ENCODE measurements around the gene NOSIP. TPM values are rescaled to one million over a fixed set of nuclear protein-coding genes. Genes with fewer than 3 reads are reported as not detected.

Gene NOSIP
- total and polyA plus RNA-seq, 8 donors, result 40.8 to 67.9 (median 61.2) TPM

DNA sequence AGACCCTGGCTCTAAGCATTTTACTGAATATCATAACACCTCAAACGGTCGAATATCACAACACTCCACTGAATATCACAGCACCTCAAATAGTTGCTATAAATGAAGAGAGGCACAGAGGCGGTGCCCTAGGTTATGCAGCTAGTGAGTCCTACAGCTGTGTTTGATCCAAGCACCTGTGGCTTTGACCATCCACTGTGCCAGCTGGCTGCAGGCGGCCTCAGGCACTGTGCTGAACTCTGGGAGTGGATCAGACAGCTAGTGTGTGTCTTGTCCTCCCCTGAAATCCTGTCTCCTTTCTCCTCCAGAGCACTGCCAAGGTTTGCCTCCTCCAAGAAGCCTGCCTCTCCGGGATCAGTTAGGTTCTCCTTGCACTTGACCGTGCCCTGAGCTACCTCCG is 7.3 kb downstream of the NOSIP start:
- TF ChIP-seq, protein P1, sequence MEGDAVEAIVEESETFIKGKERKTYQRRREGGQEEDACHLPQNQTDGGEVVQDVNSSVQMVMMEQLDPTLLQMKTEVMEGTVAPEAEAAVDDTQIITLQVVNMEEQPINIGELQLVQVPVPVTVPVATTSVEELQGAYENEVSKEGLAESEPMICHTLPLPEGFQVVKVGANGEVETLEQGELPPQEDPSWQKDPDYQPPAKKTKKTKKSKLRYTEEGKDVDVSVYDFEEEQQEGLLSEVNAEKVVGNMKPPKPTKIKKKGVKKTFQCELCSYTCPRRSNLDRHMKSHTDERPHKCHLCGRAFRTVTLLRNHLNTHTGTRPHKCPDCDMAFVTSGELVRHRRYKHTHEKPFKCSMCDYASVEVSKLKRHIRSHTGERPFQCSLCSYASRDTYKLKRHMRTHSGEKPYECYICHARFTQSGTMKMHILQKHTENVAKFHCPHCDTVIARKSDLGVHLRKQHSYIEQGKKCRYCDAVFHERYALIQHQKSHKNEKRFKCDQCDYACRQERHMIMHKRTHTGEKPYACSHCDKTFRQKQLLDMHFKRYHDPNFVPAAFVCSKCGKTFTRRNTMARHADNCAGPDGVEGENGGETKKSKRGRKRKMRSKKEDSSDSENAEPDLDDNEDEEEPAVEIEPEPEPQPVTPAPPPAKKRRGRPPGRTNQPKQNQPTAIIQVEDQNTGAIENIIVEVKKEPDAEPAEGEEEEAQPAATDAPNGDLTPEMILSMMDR (IDR thresholded peaks at IDR 0.05), result no peak
- H3K4me3 ChIP-seq, result no peak overlapping the region
- no peaks in the 10 kb centered on the region for H3K27me3 ChIP-seq
- no peak overlapping the region for H3K27ac ChIP-seq
- DNase-seq (no peak), ATAC-seq (no peak)
- intact Hi-C loops (cut with DNase I), result no loop called here
- no peaks in the 10 kb centered on the region for H3K9me3 ChIP-seq
- peaks cover 0 to 27% of the 10 kb centered on the region in 2 donors for H3K36me3 ChIP-seq
- peaks cover 0 to 38% of the 10 kb centered on the region in 2 donors for H3K4me1 ChIP-seq

DNA sequence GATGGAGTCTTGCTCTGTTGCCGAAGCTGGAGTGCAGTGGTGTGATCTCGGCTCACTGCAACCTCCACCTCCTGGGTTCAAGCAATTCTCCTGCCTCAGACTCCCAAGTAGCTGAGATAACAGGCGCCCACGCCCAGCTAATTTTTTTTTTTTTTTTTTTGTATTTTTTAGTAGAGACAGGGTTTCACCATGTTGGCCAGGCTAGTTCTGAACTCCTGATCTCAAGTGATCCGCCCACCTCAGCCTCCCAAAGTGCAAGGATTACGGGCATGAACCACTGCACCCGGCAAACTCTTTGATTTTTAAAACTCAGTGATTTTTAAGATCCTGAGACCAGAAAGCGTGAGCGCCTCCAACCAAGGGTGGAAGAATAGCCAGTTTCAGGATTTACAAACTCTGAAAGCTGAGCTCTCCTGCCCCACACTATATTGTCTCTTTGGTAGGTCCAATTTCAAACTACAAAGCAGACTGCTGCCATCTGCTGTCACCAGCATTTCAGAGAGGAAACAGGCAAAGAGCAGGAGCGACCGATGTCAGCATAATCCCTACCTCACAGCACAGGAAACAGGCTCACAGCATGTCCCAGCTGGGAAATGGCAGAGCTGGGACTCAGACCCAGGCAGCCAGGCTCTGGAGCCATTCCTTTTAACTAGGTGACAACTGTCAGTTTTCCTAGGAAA is 9.2 kb downstream of the NOSIP start:
- H3K27ac ChIP-seq, result no peak overlapping the region
- ATAC-seq (peak; percentile 35), DNase-seq (peak in 1 of 4 donors; percentile 41)
- H3K4me1 ChIP-seq, result peaks cover 0 to 35% of the 10 kb centered on the region in 2 donors
- H3K27me3 ChIP-seq, result no peaks in the 10 kb centered on the region
- peaks cover 0 to 23% of the 10 kb centered on the region in 2 donors for H3K36me3 ChIP-seq
- no peak overlapping the region for H3K4me3 ChIP-seq
- no peaks in the 10 kb centered on the region for H3K9me3 ChIP-seq
- intact Hi-C loops (cut with DNase I), result no loop called here
- TF ChIP-seq, protein P1 (IDR thresholded peaks at IDR 0.05), result no peak

DNA sequence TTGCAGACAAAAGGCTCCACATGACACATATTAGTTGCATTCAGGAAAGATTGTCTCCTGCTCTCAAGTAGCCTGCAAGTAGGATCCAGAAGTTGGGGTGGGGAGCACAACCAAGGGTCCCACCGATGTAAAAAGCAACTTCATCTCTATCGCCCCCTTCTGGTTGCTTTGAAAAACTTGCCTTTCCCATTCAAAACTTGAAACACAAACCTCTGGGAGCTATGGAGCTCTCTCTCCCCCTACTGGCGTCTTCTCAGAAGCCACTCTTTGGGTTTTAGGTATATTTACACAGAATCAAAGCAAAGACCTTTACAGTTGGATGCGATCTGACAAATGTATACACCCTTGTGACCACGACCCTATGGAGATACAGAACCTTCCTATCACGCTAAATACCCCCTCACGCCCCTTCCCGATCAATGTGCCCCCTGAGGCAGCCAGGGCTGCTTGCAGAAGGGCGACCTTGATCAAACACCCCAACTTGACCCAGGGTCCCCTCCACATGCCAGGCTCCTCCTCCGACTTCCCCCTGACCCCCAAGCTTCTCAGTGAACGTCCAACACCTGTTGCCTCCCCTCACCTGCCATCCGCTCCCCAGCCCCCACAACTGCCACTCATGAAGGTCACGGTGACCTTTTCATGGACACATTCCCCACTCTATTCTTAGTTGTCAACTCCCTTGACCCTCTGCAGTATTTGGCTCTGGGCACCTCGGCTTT is 10.1 kb downstream of the NOSIP start:
- Histone ChIP-seq H3K27me3 (no peaks in the 10 kb centered on the region), H3K36me3 (peaks cover 0 to 15% of the 10 kb centered on the region in 2 donors), H3K4me1 (peaks cover 0 to 39% of the 10 kb centered on the region in 2 donors), H3K9me3 (no peaks in the 10 kb centered on the region), H3K4me3 (no peak overlapping the region), H3K27ac (no peak overlapping the region)
- ATAC-seq (peak; percentile 95), DNase-seq (peak in 2 of 4 donors; percentile 68 to 88)
- intact Hi-C loops (cut with DNase I), result no loop called here
- TF ChIP-seq, protein P1 (IDR thresholded peaks at IDR 0.05), result peak; percentile 95 to 99

DNA sequence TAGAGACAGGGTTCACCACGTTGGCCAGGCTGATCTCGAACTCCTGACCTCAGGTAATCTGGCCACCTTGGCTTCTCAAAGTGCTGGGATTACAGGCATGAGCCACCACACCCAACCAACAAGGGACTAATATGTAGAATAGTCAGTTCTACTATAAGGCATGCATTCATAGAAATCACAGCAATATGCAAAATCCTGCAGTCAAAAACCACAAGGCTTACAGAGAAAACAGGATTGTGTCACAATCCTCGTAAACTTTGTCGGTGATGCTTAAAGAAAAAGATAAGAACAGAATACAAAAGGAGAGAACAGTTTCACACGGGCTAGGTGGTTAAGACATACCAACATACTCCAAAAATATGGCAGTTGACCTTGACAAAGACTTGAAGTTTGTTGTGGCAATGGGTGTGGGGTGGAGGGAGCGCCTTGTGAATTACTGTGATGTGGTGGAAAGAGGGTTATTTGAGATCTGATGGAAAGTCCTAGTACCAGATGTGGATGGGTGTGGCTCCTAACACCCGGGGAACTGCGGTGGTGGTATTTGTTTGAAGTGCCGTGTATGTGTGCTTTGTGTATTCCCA is 12.4 kb downstream of the NOSIP start:
- TF ChIP-seq, protein P1 (IDR thresholded peaks at IDR 0.05), result no peak
- no peaks in the 10 kb centered on the region for H3K27me3 ChIP-seq
- no peaks in the 10 kb centered on the region for H3K9me3 ChIP-seq
- no peak for DNase-seq
- H3K36me3 ChIP-seq, result no peaks in the 10 kb centered on the region
- intact Hi-C loops (cut with DNase I), result no loop called here
- H3K4me3 ChIP-seq, result no peak overlapping the region
- no peak for ATAC-seq
- peak overlapping the region in 1 of 2 donors; percentile 37 for H3K27ac ChIP-seq
- H3K4me1 ChIP-seq, result peaks cover 0 to 43% of the 10 kb centered on the region in 2 donors

DNA sequence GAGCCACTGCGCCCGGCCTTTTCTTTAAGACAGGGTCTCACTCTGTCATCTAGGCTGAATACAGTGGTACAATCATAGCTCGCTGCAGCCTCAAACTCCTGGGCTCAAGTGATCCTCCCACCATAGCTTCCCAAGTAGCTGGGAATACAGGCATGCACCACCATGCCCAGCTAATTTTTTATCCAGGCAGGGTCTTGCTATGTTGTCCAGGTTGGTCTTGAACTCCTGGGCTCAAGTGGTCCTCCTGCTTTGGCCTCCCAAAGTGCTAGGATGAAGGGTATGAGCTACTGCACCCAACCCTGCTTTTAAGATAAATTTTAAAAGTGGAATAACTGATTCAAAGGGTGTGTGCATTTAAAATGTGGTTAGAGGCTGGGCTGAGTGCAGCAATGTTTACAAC is 14.1 kb downstream of the NOSIP start:
- no peaks in the 10 kb centered on the region for H3K9me3 ChIP-seq
- no peaks in the 10 kb centered on the region for H3K36me3 ChIP-seq
- no peaks in the 10 kb centered on the region for H3K27me3 ChIP-seq
- ATAC-seq (no peak), DNase-seq (no peak)
- TF ChIP-seq, protein P1 (IDR thresholded peaks at IDR 0.05), result no peak
- H3K27ac ChIP-seq, result no peak overlapping the region
- no peak overlapping the region for H3K4me3 ChIP-seq
- H3K4me1 ChIP-seq, result peaks cover 0 to 39% of the 10 kb centered on the region in 2 donors
- intact Hi-C loops (cut with DNase I), result no loop called here

Measured in left lung (tissue), 10 donors.